ENCODE measurements around the gene FKBP5. TPM values are rescaled to one million over a fixed set of nuclear protein-coding genes. Genes with fewer than 3 reads are reported as not detected.

The FKBP5 gene
- total and polyA plus RNA-seq, 9 donors: 36.2 to 231 (median 142) TPM

- Histone ChIP-seq H3K27ac (no peak overlapping the region), H3K27me3 (no peaks in the 10 kb centered on the region), H3K4me1 (ENCODE audit: insufficient read depth) (peaks cover 3% of the 10 kb centered on the region), H3K4me3 (no peak overlapping the region), H3K36me3 (no peaks in the 10 kb centered on the region), H3K9me3 (no peaks in the 10 kb centered on the region)
- WGBS, 3 donors: 71 to 75% (median 73%) methylated on average over 6 of the region's 6 CpGs
- DNase-seq: no peak
- TF ChIP-seq EP300 (IDR thresholded peaks at IDR 0.05) (no peak), CTCF (IDR thresholded peaks at IDR 0.05) (no peak), POLR2A (IDR thresholded peaks at IDR 0.05) (no peak)
- intact Hi-C loops (cut with DNase I): no loop called here
Observed at GRCh38 chr6:35557239-35557638, 131.5 kb downstream of the FKBP5 start.

GRCh38 chr6:35554811-35555210 is 133.9 kb downstream of the FKBP5 start:
- H3K27me3 ChIP-seq: no peaks in the 10 kb centered on the region
- no peak for TF ChIP-seq EP300 (IDR thresholded peaks at IDR 0.05)
- TF ChIP-seq CTCF (IDR thresholded peaks at IDR 0.05): no peak
- TF ChIP-seq POLR2A (IDR thresholded peaks at IDR 0.05): no peak
- intact Hi-C loops (cut with DNase I): no loop called here
- H3K9me3 ChIP-seq: no peaks in the 10 kb centered on the region
- WGBS, 3 donors: 86 to 96% (median 95%) methylated on average over 4 of the region's 4 CpGs
- H3K4me1 ChIP-seq (ENCODE audit: insufficient read depth): no peaks in the 10 kb centered on the region
- no peak overlapping the region for H3K4me3 ChIP-seq
- H3K27ac ChIP-seq: no peak overlapping the region
- no peaks in the 10 kb centered on the region for H3K36me3 ChIP-seq
- no peak for DNase-seq

GRCh38 chr6:35553315-35553714 is 135.4 kb downstream of the FKBP5 start:
- no peaks in the 10 kb centered on the region for H3K9me3 ChIP-seq
- H3K27ac ChIP-seq: no peak overlapping the region
- WGBS, 3 donors: 67 to 80% (median 75%) methylated on average over 6 of the region's 6 CpGs
- H3K27me3 ChIP-seq: no peaks in the 10 kb centered on the region
- TF ChIP-seq EP300 (IDR thresholded peaks at IDR 0.05) (no peak), CTCF (IDR thresholded peaks at IDR 0.05) (no peak), POLR2A (IDR thresholded peaks at IDR 0.05) (no peak)
- no peak for DNase-seq
- H3K36me3 ChIP-seq: no peaks in the 10 kb centered on the region
- no peaks in the 10 kb centered on the region for H3K4me1 ChIP-seq (ENCODE audit: insufficient read depth)
- no peak overlapping the region for H3K4me3 ChIP-seq
- intact Hi-C loops (cut with DNase I): no loop called here

GRCh38 chr6:35552285-35552917 is 136.3 kb downstream of the FKBP5 start:
- H3K27me3 ChIP-seq: no peaks in the 10 kb centered on the region
- WGBS, 3 donors: 70 to 82% (median 76%) methylated on average over 5 of the region's 5 CpGs
- TF ChIP-seq POLR2A (IDR thresholded peaks at IDR 0.05): no peak
- peak in 1 of 3 donors; percentile 8 for TF ChIP-seq CTCF (IDR thresholded peaks at IDR 0.05)
- no peak for TF ChIP-seq EP300 (IDR thresholded peaks at IDR 0.05)
- no peak overlapping the region for H3K4me3 ChIP-seq
- no peak for DNase-seq
- H3K36me3 ChIP-seq: no peaks in the 10 kb centered on the region
- no peak overlapping the region for H3K27ac ChIP-seq
- intact Hi-C loops (cut with DNase I): no loop called here
- H3K9me3 ChIP-seq: no peaks in the 10 kb centered on the region
- no peaks in the 10 kb centered on the region for H3K4me1 ChIP-seq (ENCODE audit: insufficient read depth)

All from ovary (tissue), 9 donors.